A673 (cell line): ENCODE data around the gene PRXL2A.

Source experiments
- EZH2 ChIP-seq: fragments of 200-600 bp; sonication (generic); IDR thresholded peaks from 2 replicates; pipeline ENCODE4 v1.6.1; 2017; ENCODE audit warnings: borderline replicate concordance, low read depth, mild to moderate bottlenecking, mixed read lengths, antibody characterized with exemption, low read length; ENCODE audit not compliant: poor library complexity, severe bottlenecking
- TF ChIP-seq, protein P1 (sequence below): fragments of 300-800, 200-600 bp; sonication (generic); conservative IDR thresholded peaks from 2 replicates; pipeline ENCODE4 v1.5.1; 2017; ENCODE audit warnings: low read depth, mild to moderate bottlenecking, antibody characterized with exemption, low read length, moderate library complexity, mixed read lengths

- TF ChIP-seq, protein P1, sequence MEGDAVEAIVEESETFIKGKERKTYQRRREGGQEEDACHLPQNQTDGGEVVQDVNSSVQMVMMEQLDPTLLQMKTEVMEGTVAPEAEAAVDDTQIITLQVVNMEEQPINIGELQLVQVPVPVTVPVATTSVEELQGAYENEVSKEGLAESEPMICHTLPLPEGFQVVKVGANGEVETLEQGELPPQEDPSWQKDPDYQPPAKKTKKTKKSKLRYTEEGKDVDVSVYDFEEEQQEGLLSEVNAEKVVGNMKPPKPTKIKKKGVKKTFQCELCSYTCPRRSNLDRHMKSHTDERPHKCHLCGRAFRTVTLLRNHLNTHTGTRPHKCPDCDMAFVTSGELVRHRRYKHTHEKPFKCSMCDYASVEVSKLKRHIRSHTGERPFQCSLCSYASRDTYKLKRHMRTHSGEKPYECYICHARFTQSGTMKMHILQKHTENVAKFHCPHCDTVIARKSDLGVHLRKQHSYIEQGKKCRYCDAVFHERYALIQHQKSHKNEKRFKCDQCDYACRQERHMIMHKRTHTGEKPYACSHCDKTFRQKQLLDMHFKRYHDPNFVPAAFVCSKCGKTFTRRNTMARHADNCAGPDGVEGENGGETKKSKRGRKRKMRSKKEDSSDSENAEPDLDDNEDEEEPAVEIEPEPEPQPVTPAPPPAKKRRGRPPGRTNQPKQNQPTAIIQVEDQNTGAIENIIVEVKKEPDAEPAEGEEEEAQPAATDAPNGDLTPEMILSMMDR, result no peak
- no peak for TF ChIP-seq EZH2
These were observed 28.2 kb downstream of the PRXL2A start for GRCh38 chr10:80436446-80437098.
